Activated B cell treated with CpG ODN at 0.5 μM for 24 hours (primary cell): ENCODE measurements around the gene PRH2. TPM values are rescaled to one million over a fixed set of nuclear protein-coding genes. Genes with fewer than 3 reads are reported as not detected.

Experiments
- ATAC-seq: fragments of 200-7000 bp; cut with Tn5 transposase; one replicate; pipeline ENCODE4 v1.10.0; 2021; ENCODE audit warnings: low read depth, mild to moderate bottlenecking, moderate library complexity
- CTCF ChIA-PET: fragments of 350-600 bp; sonication (Branson Sonifier 250); formaldehyde crosslinking; loops from one replicate; lab custom pipeline; 2021; ENCODE audit warnings: antibody characterized with exemption; lab: Charles Lee
- POLR2A ChIA-PET: fragments of 350-600 bp; sonication (Branson Sonifier 250); formaldehyde crosslinking; loops from one replicate; lab custom pipeline; 2021; ENCODE audit warnings: antibody characterized with exemption; lab: Charles Lee
- DNase-seq: peaks from one replicate; pipeline ENCODE4 v3.0.0; 2022
- H3K27ac Mint-ChIP-seq: one replicate; pipeline ENCODE4 v1.8.0; 2020; ENCODE audit warnings: mixed read lengths
- H3K27me3 Mint-ChIP-seq: one replicate; pipeline ENCODE4 v1.8.0; 2021; ENCODE audit warnings: mixed read lengths
- H3K36me3 Mint-ChIP-seq: one replicate; pipeline ENCODE4 v1.8.0; 2021; ENCODE audit warnings: low read depth, mixed read lengths
- H3K4me1 Mint-ChIP-seq: one replicate; pipeline ENCODE4 v1.8.0; 2021; ENCODE audit warnings: mixed read lengths
- H3K4me3 Mint-ChIP-seq: one replicate; pipeline ENCODE4 v1.8.0; 2020; ENCODE audit warnings: mild to moderate bottlenecking, mixed read lengths
- H3K9me3 Mint-ChIP-seq: one replicate; pipeline ENCODE4 v1.8.0; 2020; ENCODE audit warnings: mixed read lengths
- intact Hi-C: fragments of 100-400 bp; cut with micrococcal nuclease; formaldehyde crosslinking; loops from one replicate; pipeline ENCODE4 v1.15.1; 2024
- total RNA-seq: library from RNA; stranded (reverse); gene quantifications from 2 replicates; pipeline ENCODE4 v1.2.3, GENCODE V29; 2022
- TF ChIP-seq, protein P1 (sequence below): fragments of 200-600 bp; IDR thresholded peaks from one replicate; pipeline ENCODE4 v1.8.0; 2022; ENCODE audit warnings: antibody characterized with exemption, mild to moderate bottlenecking

PRH2 gene
- total RNA-seq, 1 donor from 2014 or later, result not detected

DNA sequence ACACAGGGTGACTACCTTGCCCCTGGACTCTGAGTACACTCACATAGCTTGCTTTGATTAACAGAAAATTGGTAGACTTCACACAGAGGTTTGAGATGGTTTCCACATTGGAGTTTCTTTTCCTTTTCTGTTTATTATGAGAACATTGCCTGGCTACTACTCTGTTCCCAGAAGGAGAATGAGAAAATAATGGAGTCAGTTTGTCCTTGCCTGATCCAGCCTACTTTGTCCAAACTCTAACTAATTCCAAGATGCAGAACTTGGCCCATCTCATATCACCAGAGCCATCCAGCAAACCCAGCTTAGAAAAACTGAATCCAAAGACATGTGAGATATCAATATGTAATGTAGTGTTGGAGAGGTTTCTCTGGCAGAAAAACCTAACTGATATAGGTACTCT, 37.3 kb downstream of the PRH2 start:
- Mint-ChIP-seq H3K27ac (no peak overlapping the region), H3K36me3 (no peaks in the 10 kb centered on the region), H3K4me1 (peaks cover 4% of the 10 kb centered on the region), H3K4me3 (no peak overlapping the region), H3K27me3 (no peaks in the 10 kb centered on the region), H3K9me3 (no peaks in the 10 kb centered on the region)
- POLR2A ChIA-PET, result no interaction called here
- intact Hi-C loops, result no loop called here
- DNase-seq (no peak), ATAC-seq (no peak)
- CTCF ChIA-PET, result no interaction called here
- TF ChIP-seq, protein P1, sequence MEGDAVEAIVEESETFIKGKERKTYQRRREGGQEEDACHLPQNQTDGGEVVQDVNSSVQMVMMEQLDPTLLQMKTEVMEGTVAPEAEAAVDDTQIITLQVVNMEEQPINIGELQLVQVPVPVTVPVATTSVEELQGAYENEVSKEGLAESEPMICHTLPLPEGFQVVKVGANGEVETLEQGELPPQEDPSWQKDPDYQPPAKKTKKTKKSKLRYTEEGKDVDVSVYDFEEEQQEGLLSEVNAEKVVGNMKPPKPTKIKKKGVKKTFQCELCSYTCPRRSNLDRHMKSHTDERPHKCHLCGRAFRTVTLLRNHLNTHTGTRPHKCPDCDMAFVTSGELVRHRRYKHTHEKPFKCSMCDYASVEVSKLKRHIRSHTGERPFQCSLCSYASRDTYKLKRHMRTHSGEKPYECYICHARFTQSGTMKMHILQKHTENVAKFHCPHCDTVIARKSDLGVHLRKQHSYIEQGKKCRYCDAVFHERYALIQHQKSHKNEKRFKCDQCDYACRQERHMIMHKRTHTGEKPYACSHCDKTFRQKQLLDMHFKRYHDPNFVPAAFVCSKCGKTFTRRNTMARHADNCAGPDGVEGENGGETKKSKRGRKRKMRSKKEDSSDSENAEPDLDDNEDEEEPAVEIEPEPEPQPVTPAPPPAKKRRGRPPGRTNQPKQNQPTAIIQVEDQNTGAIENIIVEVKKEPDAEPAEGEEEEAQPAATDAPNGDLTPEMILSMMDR, result no peak

DNA sequence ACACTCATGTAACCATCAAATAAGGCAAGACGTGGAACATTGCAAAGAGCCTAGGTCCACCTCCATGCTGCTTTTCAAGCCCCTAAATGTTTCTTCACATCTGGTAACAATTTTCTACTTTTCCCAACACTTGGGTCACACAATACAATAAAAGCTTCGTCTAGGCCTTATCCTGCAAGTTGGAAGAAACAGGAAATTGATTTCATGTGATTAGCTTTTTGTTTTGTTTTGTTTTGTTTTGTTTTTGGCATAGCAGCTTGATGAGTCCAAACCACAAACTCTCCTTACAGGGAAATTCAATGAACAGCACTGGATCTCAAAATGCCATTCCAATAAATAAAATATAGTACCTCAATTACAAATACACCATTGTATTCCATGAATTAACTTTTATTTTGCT, 38.4 kb downstream of the PRH2 start:
- no peaks in the 10 kb centered on the region for H3K36me3 Mint-ChIP-seq
- TF ChIP-seq, protein P1, result no peak
- peaks cover 2% of the 10 kb centered on the region for H3K4me1 Mint-ChIP-seq
- DNase-seq, result no peak
- ChIA-PET POLR2A (no interaction called here), CTCF (no interaction called here)
- H3K4me3 Mint-ChIP-seq, result no peak overlapping the region
- H3K27ac Mint-ChIP-seq, result no peak overlapping the region
- intact Hi-C loops, result no loop called here
- ATAC-seq, result no peak
- no peaks in the 10 kb centered on the region for H3K27me3 Mint-ChIP-seq
- no peaks in the 10 kb centered on the region for H3K9me3 Mint-ChIP-seq

DNA sequence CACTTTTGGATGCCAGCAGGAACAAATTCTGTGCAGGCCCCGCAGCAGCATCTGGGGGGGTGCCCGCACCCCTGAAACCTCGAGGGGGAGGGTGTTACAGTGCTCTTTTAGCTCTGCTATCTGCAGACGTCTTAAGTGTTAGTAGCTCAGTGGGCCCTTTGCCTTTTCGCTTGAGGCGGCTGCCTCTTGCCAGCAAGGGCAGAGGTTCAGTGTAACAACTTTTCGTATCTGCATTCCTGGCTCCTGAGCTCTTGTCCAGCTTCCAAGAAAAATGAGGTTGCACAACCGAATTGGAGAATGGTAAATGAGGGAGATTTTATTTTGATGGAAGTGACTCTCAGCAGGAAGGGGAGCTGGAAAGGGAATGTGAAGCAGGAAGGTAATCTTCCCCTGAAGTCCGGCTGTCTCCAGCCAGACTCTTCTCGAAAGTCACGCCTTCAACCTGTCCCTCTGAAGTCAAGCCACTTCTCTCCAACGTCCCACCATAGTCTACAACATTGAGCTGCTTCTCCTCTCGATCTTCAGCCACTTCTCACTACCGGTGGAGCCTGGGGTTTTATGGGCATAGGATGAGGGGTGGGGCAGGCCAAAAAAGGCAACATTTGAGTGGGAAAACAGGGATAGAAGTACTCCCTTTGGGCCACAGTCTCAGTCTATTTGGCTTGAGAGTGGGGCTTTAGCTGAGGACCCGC, 39.9 kb downstream of the PRH2 start:
- ATAC-seq, result no peak
- TF ChIP-seq, protein P1, result no peak
- Mint-ChIP-seq H3K4me3 (no peak overlapping the region), H3K4me1 (peaks cover 2% of the 10 kb centered on the region), H3K27ac (no peak overlapping the region), H3K36me3 (no peaks in the 10 kb centered on the region), H3K9me3 (no peaks in the 10 kb centered on the region), H3K27me3 (no peaks in the 10 kb centered on the region)
- CTCF ChIA-PET, result no interaction called here
- POLR2A ChIA-PET, result interaction anchor here (0.6 kb wide), 1 partner anchor 202 kb away, joined by 3 read pairs; no protein-coding TSS in a partner anchor
- no peak for DNase-seq
- intact Hi-C loops, result no loop called here

DNA sequence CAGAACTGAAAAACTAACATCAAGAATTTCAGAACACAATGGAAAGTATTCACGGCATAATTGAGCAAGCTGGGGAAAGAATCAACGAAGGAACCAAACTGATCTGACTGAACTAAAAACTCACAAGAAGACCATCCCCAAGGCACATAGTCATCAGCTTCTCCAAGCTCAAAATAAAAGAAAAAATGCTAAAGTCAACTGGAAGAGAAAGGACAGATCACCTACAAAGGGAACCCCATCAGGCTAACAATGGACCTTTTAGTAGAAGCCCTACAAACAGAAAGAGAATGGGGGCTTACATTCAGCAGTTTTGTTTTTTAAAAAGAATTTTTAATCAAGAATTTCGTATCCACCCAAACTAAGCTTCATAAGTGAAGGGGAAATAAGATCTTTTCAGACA, 45.9 kb downstream of the PRH2 start:
- ATAC-seq, result no peak
- no peaks in the 10 kb centered on the region for H3K36me3 Mint-ChIP-seq

DNA sequence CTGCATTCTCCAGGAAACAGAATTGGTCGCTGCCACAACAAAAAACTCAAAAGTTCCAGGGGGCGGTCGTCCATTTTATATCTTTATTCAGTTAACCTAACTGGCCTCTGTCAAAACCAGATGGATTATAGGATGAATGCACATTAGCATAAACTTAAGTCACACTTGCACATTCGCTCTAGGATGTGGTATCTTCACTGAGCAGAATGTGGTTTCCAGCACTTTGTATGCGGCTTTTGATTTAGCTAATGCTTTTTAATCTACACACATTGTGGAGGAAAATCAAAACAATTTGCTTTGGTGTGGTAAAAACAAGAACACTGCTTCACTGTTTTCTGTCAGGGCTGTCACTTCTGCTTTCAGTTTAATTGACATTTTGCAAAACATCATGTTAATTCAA, 53.2 kb downstream of the PRH2 start:
- Mint-ChIP-seq H3K36me3 (no peaks in the 10 kb centered on the region), H3K4me1 (no peaks in the 10 kb centered on the region), H3K4me3 (no peak overlapping the region), H3K27ac (no peak overlapping the region), H3K9me3 (no peaks in the 10 kb centered on the region), H3K27me3 (no peaks in the 10 kb centered on the region)
- CTCF ChIA-PET, result no interaction called here
- TF ChIP-seq, protein P1, result no peak
- POLR2A ChIA-PET, result no interaction called here
- no peak for ATAC-seq
- intact Hi-C loops, result no loop called here
- DNase-seq, result no peak

More for the DNA sequence above, 45.9 kb downstream of the PRH2 start:
- intact Hi-C loops, result no loop called here
- ChIA-PET CTCF (no interaction called here), POLR2A (no interaction called here)
- Mint-ChIP-seq H3K27me3 (no peaks in the 10 kb centered on the region), H3K27ac (no peak overlapping the region), H3K4me3 (no peak overlapping the region), H3K9me3 (no peaks in the 10 kb centered on the region), H3K4me1 (no peaks in the 10 kb centered on the region)
- DNase-seq, result no peak
- TF ChIP-seq, protein P1, result no peak

Other genes starting within 250 kb of the PRH2 start
- 50.3 and 58.8 TPM in 2 replicates for gene YBX3, start 205.9 kb upstream of the PRH2 start, total RNA-seq
- gene TAS2R7, start 126.6 kb upstream of the PRH2 start, total RNA-seq, result not detected in 2 replicates
- not detected in 2 replicates for gene TAS2R8, start 122.0 kb upstream of the PRH2 start, total RNA-seq
- gene TAS2R9, start 119.1 kb upstream of the PRH2 start, total RNA-seq, result not detected in 2 replicates
- gene TAS2R10, start 102.9 kb upstream of the PRH2 start, total RNA-seq, result 0.27 and 0.44 TPM in 2 replicates
- 0.98 and 3.0 TPM in 2 replicates for gene PRR4, start 79.8 kb upstream of the PRH2 start, total RNA-seq
- 27.6 and 35.2 TPM in 2 replicates for gene PRH1, start 45.0 kb upstream of the PRH2 start, total RNA-seq
- gene TAS2R13, start 19.7 kb upstream of the PRH2 start, total RNA-seq, result 1.00 and 1.4 TPM in 2 replicates
- 2.9 and 3.1 TPM in 2 replicates for gene TAS2R14, start 10.0 kb downstream of the PRH2 start, total RNA-seq
- gene TAS2R50, start 57.7 kb downstream of the PRH2 start, total RNA-seq, result 1.0 and 1.2 TPM in 2 replicates
- 1.7 and 2.4 TPM in 2 replicates for gene TAS2R20, start 69.1 kb downstream of the PRH2 start, total RNA-seq
- gene TAS2R19, start 93.4 kb downstream of the PRH2 start, total RNA-seq, result 2.9 and 4.0 TPM in 2 replicates
- gene TAS2R31, start 102.2 kb downstream of the PRH2 start, total RNA-seq, result 4.3 and 5.3 TPM in 2 replicates
- 0.60 and 1.5 TPM in 2 replicates for gene TAS2R46, start 133.1 kb downstream of the PRH2 start, total RNA-seq
- gene TAS2R43, start 163.1 kb downstream of the PRH2 start, total RNA-seq, result 1.7 and 2.7 TPM in 2 replicates
- gene TAS2R30, start 205.4 kb downstream of the PRH2 start, total RNA-seq, result 3.4 and 6.3 TPM in 2 replicates
- 7.3 and 8.8 TPM in 2 replicates for gene SMIM10L1, start 242.0 kb downstream of the PRH2 start, total RNA-seq